Endodermal cell (in vitro differentiated cells): ENCODE data around the gene TDRD12. TPM values are rescaled to one million over a fixed set of nuclear protein-coding genes. Genes with fewer than 3 reads are reported as not detected.

ENCODE experiments used
- DNase-seq: peaks from one replicate; pipeline ENCODE4 v3.0.0-alpha.2; 2017
- H3K27ac ChIP-seq: 2 replicates; pipeline ENCODE4 v1.5.1; 2013; ENCODE audit warnings: mild to moderate bottlenecking, low read depth, low read length, moderate library complexity
- H3K27me3 ChIP-seq: 2 replicates; pipeline ENCODE4 v1.6.1; 2013; ENCODE audit warnings: mild to moderate bottlenecking, low read length, moderate library complexity; ENCODE audit not compliant: insufficient read depth, control insufficient read depth, poor library complexity, severe bottlenecking
- H3K36me3 ChIP-seq: 2 replicates; pipeline ENCODE4 v1.7.0; 2013; ENCODE audit warnings: mild to moderate bottlenecking, low read length, moderate library complexity; ENCODE audit not compliant: control insufficient read depth, insufficient read depth
- H3K4me1 ChIP-seq: one replicate; pipeline ENCODE4 v1.7.0; 2013; ENCODE audit warnings: low read length; ENCODE audit not compliant: control insufficient read depth, insufficient read depth
- H3K4me3 ChIP-seq: 2 replicates; pipeline ENCODE4 v1.5.1; 2013; ENCODE audit warnings: mild to moderate bottlenecking, low read length, moderate library complexity
- H3K9ac ChIP-seq: 2 replicates; pipeline ENCODE4 v1.6.1; 2013; ENCODE audit warnings: mild to moderate bottlenecking, low read length, moderate library complexity; ENCODE audit not compliant: poor library complexity, severe bottlenecking; ENCODE audit errors: extremely low read depth
- H3K9me3 ChIP-seq: 2 replicates; pipeline ENCODE4 v1.6.1; 2013; ENCODE audit warnings: mild to moderate bottlenecking, low read length, moderate library complexity; ENCODE audit not compliant: control insufficient read depth
- H3K27ac Mint-ChIP-seq: 2 replicates; pipeline ENCODE4 v1.8.0; 2020; ENCODE audit warnings: mixed read lengths
- H3K27me3 Mint-ChIP-seq: 2 replicates; pipeline ENCODE4 v1.8.0; 2021; ENCODE audit warnings: mild to moderate bottlenecking, mixed read lengths; ENCODE audit not compliant: insufficient read depth
- H3K36me3 Mint-ChIP-seq: 2 replicates; pipeline ENCODE4 v1.8.0; 2020; ENCODE audit warnings: low read depth, mixed read lengths
- H3K4me1 Mint-ChIP-seq: 2 replicates; pipeline ENCODE4 v1.8.0; 2020; ENCODE audit warnings: mixed read lengths
- H3K4me3 Mint-ChIP-seq: 2 replicates; pipeline ENCODE4 v1.8.0; 2020; ENCODE audit warnings: mild to moderate bottlenecking, moderate library complexity, mixed read lengths
- H3K9me3 Mint-ChIP-seq: 2 replicates; pipeline ENCODE4 v1.8.0; 2020; ENCODE audit warnings: mild to moderate bottlenecking, mixed read lengths
- CTCF ChIP-seq: fragments of 200-600 bp; sonication (generic); conservative IDR thresholded peaks from 2 replicates; pipeline ENCODE4 v1.5.0; 2021; ENCODE audit warnings: antibody characterized with exemption, mild to moderate bottlenecking
- WGBS, 2 experiments: methylation state at CpG; one replicate each; pipeline versions ENCODE4 v1.1.5 to v1.1.7; 2013; ENCODE audit warnings: missing lambda C conversion rate in 2 of 2, mixed read lengths in 1 of 2; ENCODE audit not compliant: insufficient coverage in 1 of 2, insufficient read length in 1 of 2; 5-methylcytosine and 5-hydroxymethylcytosine counted together
- total RNA-seq, 2 donors: library from RNA; stranded (reverse); fragmentation: NEBNext Ultra II Directional in 1 of 2; extraction: Animal tissue kit (Norgen Biotek cat#: 25700) in 1 of 2; gene quantifications; 2 replicates in 1 of 2; 3 replicates in 1 of 2; pipeline ENCODE4 v1.2.1, GENCODE V29; 2021

Gene TDRD12
- total RNA-seq, 2 donors from 2014 or later = 0.20 to 0.84 TPM

- Histone ChIP-seq H3K4me1 (peaks cover 12% of the 10 kb centered on the region), H3K9ac (no peak overlapping the region), H3K27me3 (no peaks in the 10 kb centered on the region), H3K4me3 (no peak overlapping the region), H3K27ac (peak overlapping the region; percentile 93), H3K9me3 (peaks cover 26% of the 10 kb centered on the region), H3K36me3 (no peaks in the 10 kb centered on the region)
- no peak overlapping the region for H3K4me3 Mint-ChIP-seq
- no peak for DNase-seq
- no peaks in the 10 kb centered on the region for H3K36me3 Mint-ChIP-seq
- 84% methylated on average over 15 to 21 of the region's 21 CpGs for WGBS, 2 experiments
- peak overlapping the region; percentile 81 for H3K27ac Mint-ChIP-seq
- H3K9me3 Mint-ChIP-seq = peaks cover 6% of the 10 kb centered on the region
- H3K4me1 Mint-ChIP-seq = peaks cover 27% of the 10 kb centered on the region
- peaks cover 7% of the 10 kb centered on the region for H3K27me3 Mint-ChIP-seq
- TF ChIP-seq CTCF = no peak
These were observed 105.5 kb downstream of the TDRD12 start for GRCh38 chr19:32824916-32825608.

GRCh38 chr19:32828139-32828538, 108.6 kb downstream of the TDRD12 start:
- peak; percentile 75 for DNase-seq
- H3K4me1 ChIP-seq = peaks cover 12% of the 10 kb centered on the region
- Mint-ChIP-seq H3K4me3 (no peak overlapping the region), H3K9me3 (peaks cover 9% of the 10 kb centered on the region), H3K27me3 (peaks cover 7% of the 10 kb centered on the region), H3K27ac (peak overlapping the region; percentile 65), H3K4me1 (peaks cover 27% of the 10 kb centered on the region), H3K36me3 (no peaks in the 10 kb centered on the region)
- H3K36me3 ChIP-seq = no peaks in the 10 kb centered on the region
- H3K4me3 ChIP-seq = no peak overlapping the region
- H3K9ac ChIP-seq = peak overlapping the region; percentile 31
- peak overlapping the region; percentile 28 for H3K27ac ChIP-seq
- TF ChIP-seq CTCF = no peak
- H3K9me3 ChIP-seq = peaks cover 28% of the 10 kb centered on the region
- 85% methylated on average over 3 to 4 of the region's 4 CpGs for WGBS, 2 experiments
- H3K27me3 ChIP-seq = no peaks in the 10 kb centered on the region

- Histone ChIP-seq H3K36me3 (no peaks in the 10 kb centered on the region), H3K4me1 (peaks cover 11% of the 10 kb centered on the region), H3K27me3 (no peaks in the 10 kb centered on the region), H3K9me3 (peaks cover 28% of the 10 kb centered on the region), H3K4me3 (no peak overlapping the region), H3K27ac (no peak overlapping the region), H3K9ac (no peak overlapping the region)
- WGBS, 2 experiments = 94% methylated on average over 10 to 15 of the region's 15 CpGs
- peak overlapping the region; percentile 65 for H3K27ac Mint-ChIP-seq
- no peaks in the 10 kb centered on the region for H3K36me3 Mint-ChIP-seq
- peaks cover 5% of the 10 kb centered on the region for H3K27me3 Mint-ChIP-seq
- peaks cover 23% of the 10 kb centered on the region for H3K4me1 Mint-ChIP-seq
- DNase-seq = no peak
- peaks cover 9% of the 10 kb centered on the region for H3K9me3 Mint-ChIP-seq
- no peak overlapping the region for H3K4me3 Mint-ChIP-seq
- TF ChIP-seq CTCF = no peak
These were observed 109.2 kb downstream of the TDRD12 start for GRCh38 chr19:32828643-32829344.
